Breast epithelium (tissue), 4 donors: ENCODE measurements around the gene AGA. TPM values are rescaled to one million over a fixed set of nuclear protein-coding genes. Genes with fewer than 3 reads are reported as not detected.

Experiments
- DNase-seq, 2 donors: peaks; one replicate each; pipeline ENCODE4 v3.0.0-alpha.2; 2019; ENCODE audit warnings: low spot score in 2 of 2
- H3K27ac ChIP-seq, 2 donors: fragments of 200-600 bp; sonication (generic) in 1 of 2; one replicate each; pipeline ENCODE4 v1.5.1; 2016 to 2019; ENCODE audit warnings: mild to moderate bottlenecking in 1 of 2
- H3K27me3 ChIP-seq, 2 donors: fragments of 200-600 bp; sonication (generic) in 1 of 2; one replicate each; pipeline versions ENCODE4 v1.5.1 to v1.6.0; 2017 to 2019; ENCODE audit warnings: control low read depth in 1 of 2, mild to moderate bottlenecking in 1 of 2
- H3K36me3 ChIP-seq: fragments of 200-600 bp; one replicate; pipeline ENCODE4 v1.5.1; 2019
- H3K4me1 ChIP-seq, 2 donors: fragments of 200-600 bp; sonication (generic); one replicate each; pipeline ENCODE4 v1.5.1; 2016 to 2019; ENCODE audit warnings: control low read depth in 1 of 2
- H3K4me3 ChIP-seq, 3 donors: fragments of 200-600 bp; sonication (generic); 1 replicate in 2 of 3; 2 replicates in 1 of 3; pipeline ENCODE4 v1.5.1; 2016 to 2019; ENCODE audit warnings: mild to moderate bottlenecking in 3 of 3, moderate library complexity in 2 of 3
- H3K9me3 ChIP-seq, 2 donors: fragments of 200-600 bp; sonication (generic) in 1 of 2; one replicate each; pipeline ENCODE4 v1.5.1; 2016 to 2019; ENCODE audit warnings: control low read depth in 1 of 2
- POLR2A ChIP-seq: fragments of 450-650 bp; IDR thresholded peaks from one replicate; pipeline ENCODE4 v1.6.1; 2016; ENCODE audit warnings: antibody characterized with exemption, mild to moderate bottlenecking, moderate library complexity
- POLR2AphosphoS5 ChIP-seq, 3 donors: sonication (generic); formaldehyde crosslinking; IDR thresholded peaks; one replicate each; pipeline ENCODE4 v1.6.1; 2017; ENCODE audit warnings: antibody characterized with exemption in 3 of 3
- intact Hi-C: fragments of 100-400 bp; cut with DNase I; formaldehyde crosslinking; loops from one replicate; pipeline ENCODE4 v1.15.1; 2023; ENCODE audit warnings: low total_unique reads
- total RNA-seq, 3 donors: library from RNA; depleted of rRNA; stranded (reverse); fragments of >200 nt; gene quantifications; one replicate each; pipeline ENCODE4 v1.1.0, GENCODE V29; 2016
- TF ChIP-seq, protein P1 (sequence below), 3 donors: fragments of 450-650 bp; IDR thresholded peaks; one replicate each; pipeline ENCODE4 v1.5.1; 2016 to 2017; ENCODE audit warnings: antibody characterized with exemption in 3 of 3, mild to moderate bottlenecking in 3 of 3, moderate library complexity in 3 of 3

AGA gene
- total RNA-seq, 3 donors from 2014 or later, result 16.7 to 29.3 (median 21.1) TPM

DNA sequence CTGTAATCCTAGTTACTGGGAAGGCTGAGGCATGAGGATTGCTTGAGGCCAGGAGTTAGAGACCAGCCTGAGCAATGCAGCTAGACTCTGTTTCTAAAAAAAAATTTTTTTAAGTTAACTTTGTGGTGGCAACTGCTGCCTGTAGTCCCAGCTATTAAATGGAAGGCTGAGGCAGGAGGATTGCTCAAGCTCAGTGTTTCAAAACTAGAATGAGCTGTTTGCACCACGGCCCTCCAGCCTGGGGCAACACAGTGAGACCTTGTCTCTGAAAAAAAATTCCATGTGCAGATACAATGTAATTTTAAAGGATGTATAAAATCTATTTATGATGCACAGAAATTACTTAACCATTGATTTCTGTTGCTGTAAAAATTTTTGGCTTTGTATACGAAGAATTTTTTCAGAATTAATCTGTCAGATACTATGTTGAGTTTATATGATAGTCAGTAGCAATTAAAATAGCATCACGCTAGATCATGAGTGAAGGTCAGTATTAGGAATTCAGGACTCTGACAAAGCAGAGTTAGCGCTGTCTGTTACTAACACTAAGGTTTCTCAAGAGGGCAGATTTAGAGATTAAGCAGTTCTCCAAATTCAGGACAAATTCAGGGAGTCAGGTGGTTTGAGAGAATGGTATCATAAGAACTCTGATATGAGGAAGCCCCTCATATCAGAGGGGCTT is 8.3 kb upstream of the AGA start:
- no peak overlapping the region for H3K4me3 ChIP-seq
- H3K9me3 ChIP-seq, result no peaks in the 10 kb centered on the region
- no peaks in the 10 kb centered on the region for H3K27me3 ChIP-seq
- no peak for DNase-seq
- intact Hi-C loops, result no loop called here
- H3K27ac ChIP-seq, result no peak overlapping the region
- no peaks in the 10 kb centered on the region for H3K4me1 ChIP-seq
- TF ChIP-seq POLR2AphosphoS5 (IDR thresholded peaks at IDR 0.05) (no peak), POLR2A (no peak)
- TF ChIP-seq, protein P1, sequence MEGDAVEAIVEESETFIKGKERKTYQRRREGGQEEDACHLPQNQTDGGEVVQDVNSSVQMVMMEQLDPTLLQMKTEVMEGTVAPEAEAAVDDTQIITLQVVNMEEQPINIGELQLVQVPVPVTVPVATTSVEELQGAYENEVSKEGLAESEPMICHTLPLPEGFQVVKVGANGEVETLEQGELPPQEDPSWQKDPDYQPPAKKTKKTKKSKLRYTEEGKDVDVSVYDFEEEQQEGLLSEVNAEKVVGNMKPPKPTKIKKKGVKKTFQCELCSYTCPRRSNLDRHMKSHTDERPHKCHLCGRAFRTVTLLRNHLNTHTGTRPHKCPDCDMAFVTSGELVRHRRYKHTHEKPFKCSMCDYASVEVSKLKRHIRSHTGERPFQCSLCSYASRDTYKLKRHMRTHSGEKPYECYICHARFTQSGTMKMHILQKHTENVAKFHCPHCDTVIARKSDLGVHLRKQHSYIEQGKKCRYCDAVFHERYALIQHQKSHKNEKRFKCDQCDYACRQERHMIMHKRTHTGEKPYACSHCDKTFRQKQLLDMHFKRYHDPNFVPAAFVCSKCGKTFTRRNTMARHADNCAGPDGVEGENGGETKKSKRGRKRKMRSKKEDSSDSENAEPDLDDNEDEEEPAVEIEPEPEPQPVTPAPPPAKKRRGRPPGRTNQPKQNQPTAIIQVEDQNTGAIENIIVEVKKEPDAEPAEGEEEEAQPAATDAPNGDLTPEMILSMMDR (IDR thresholded peaks at IDR 0.05), result no peak
- H3K36me3 ChIP-seq, result no peaks in the 10 kb centered on the region

DNA sequence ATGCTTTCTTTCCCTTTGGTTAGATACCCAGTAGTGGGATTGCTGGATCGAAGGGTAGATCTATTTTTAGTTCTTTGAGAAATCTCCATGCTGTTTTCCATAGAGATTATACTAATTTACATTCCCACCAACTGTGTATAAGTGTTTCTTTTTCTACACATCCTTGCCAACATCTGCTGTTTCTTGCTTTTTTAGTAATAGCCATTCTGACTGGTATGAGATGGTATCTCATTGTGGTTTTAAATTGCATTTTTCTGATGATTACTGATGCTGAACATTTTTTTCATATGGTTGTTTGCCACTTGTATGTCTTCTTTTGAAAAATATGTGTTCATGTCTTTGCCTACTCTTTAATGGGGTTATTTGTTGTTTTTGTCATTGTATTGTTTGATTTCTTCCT is 6.6 kb upstream of the AGA start:
- intact Hi-C loops, result no loop called here
- H3K27me3 ChIP-seq, result no peaks in the 10 kb centered on the region
- no peak overlapping the region for H3K4me3 ChIP-seq
- H3K4me1 ChIP-seq, result no peaks in the 10 kb centered on the region
- DNase-seq, result no peak
- no peak for TF ChIP-seq POLR2A
- TF ChIP-seq, protein P1 (IDR thresholded peaks at IDR 0.05), result no peak
- no peak for TF ChIP-seq POLR2AphosphoS5 (IDR thresholded peaks at IDR 0.05)
- no peaks in the 10 kb centered on the region for H3K9me3 ChIP-seq
- no peak overlapping the region for H3K27ac ChIP-seq
- no peaks in the 10 kb centered on the region for H3K36me3 ChIP-seq

DNA sequence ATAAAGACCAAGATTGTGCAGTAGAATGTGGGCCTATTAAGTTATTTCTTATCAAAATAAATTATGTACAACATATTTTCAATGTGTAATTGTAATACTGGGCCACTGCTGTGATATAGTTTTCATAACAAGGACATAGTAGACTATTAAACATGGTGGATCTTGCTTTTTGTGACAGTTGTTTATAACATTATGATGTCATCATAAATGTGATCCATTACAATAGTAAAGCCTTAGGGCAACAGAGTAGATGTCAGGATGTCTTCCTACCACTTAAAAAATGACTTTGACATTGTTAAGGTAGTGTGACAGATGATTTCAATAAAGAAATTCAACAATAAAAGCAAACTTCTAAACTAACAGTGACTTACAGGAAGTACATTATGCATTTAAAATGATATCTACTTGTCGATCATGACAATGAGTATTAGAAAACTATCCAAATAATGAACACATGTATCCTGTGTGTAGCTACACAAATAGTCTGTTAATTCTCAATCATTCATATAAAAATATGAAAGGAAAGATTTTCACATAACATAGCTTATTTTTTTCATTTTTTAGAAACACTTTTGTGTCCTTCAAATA is 5.3 kb upstream of the AGA start:
- H3K27me3 ChIP-seq, result no peaks in the 10 kb centered on the region
- intact Hi-C loops, result no loop called here
- TF ChIP-seq POLR2A (no peak), POLR2AphosphoS5 (IDR thresholded peaks at IDR 0.05) (no peak)
- TF ChIP-seq, protein P1 (IDR thresholded peaks at IDR 0.05), result no peak
- H3K9me3 ChIP-seq, result no peaks in the 10 kb centered on the region
- no peaks in the 10 kb centered on the region for H3K36me3 ChIP-seq
- no peak overlapping the region for H3K4me3 ChIP-seq
- no peak for DNase-seq
- H3K4me1 ChIP-seq, result no peaks in the 10 kb centered on the region
- no peak overlapping the region for H3K27ac ChIP-seq

DNA sequence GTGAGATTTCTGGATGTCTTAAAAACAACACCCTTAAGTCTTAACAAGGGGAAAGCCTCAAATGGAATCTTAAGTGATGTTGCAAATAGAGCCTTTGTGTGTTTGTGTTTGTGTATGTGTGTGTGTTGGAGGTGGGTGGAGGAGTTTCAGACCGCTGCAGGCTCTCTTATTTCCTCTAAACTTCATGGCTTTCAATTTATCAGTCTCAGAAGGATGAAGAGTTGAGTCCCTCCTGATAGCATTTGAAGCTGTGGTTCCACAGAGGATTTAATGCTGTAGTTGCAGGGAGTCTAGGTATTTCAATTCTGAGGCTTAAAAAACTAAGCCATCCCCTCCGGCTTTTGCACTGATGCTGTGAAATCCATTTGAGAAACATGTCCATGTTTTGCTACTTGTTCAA is 4.3 kb upstream of the AGA start:
- Histone ChIP-seq H3K4me3 (no peak overlapping the region), H3K4me1 (no peaks in the 10 kb centered on the region), H3K9me3 (no peaks in the 10 kb centered on the region), H3K27me3 (no peaks in the 10 kb centered on the region), H3K27ac (no peak overlapping the region), H3K36me3 (no peaks in the 10 kb centered on the region)
- TF ChIP-seq POLR2AphosphoS5 (IDR thresholded peaks at IDR 0.05), result no peak
- no peak for TF ChIP-seq POLR2A
- TF ChIP-seq, protein P1 (IDR thresholded peaks at IDR 0.05), result no peak
- intact Hi-C loops, result no loop called here
- DNase-seq, result no peak

DNA sequence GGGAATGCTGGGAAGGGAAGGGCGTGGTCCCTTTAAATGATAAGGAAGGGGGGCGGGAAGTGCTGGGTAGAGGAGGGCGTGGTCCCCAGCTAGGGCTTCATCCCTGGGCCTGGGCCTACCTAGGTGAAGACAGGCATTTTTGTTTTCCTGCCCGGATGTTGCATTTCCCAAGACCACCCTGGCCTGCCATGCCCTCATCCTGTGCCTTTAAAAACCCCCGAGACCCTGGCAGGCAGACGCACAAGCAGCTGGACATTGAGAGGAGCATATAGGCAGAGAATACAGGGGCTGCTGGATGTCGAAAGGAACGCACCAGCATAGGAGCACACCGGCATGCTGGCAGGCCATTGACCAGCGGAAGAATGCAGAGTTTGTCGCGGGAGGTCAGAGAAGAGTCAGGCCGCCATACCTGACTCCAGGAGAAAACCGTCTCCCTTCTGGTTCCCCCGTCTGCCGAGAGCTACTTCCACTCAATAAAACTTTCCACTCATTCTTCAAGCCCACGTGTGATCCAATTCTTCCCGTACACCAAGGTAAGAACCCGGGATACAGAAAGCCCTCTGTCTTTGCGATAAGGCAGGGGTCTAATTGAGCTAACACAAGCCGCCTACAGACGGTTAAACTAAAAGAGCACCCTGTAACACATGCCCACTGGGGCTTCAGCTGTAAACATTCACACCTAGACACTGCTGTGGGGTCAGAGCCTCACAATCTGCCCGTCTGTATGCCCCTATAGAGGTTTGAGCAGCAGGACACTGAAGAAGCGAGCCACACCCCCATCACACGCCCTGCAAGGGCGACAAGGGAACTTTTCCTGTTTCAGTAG is 2.9 kb upstream of the AGA start:
- no peaks in the 10 kb centered on the region for H3K9me3 ChIP-seq
- DNase-seq, result no peak
- H3K36me3 ChIP-seq, result no peaks in the 10 kb centered on the region
- no peak overlapping the region for H3K4me3 ChIP-seq
- H3K27ac ChIP-seq, result no peak overlapping the region
- TF ChIP-seq POLR2A (no peak), POLR2AphosphoS5 (IDR thresholded peaks at IDR 0.05) (no peak)
- TF ChIP-seq, protein P1 (IDR thresholded peaks at IDR 0.05), result no peak
- H3K4me1 ChIP-seq, result no peaks in the 10 kb centered on the region
- H3K27me3 ChIP-seq, result no peaks in the 10 kb centered on the region
- intact Hi-C loops, result no loop called here
